ENCODE measurements around the gene SPINT3. TPM values are rescaled to one million over a fixed set of nuclear protein-coding genes. Genes with fewer than 3 reads are reported as not detected.

Gene SPINT3
- total RNA-seq, 1 donor: not detected

DNA sequence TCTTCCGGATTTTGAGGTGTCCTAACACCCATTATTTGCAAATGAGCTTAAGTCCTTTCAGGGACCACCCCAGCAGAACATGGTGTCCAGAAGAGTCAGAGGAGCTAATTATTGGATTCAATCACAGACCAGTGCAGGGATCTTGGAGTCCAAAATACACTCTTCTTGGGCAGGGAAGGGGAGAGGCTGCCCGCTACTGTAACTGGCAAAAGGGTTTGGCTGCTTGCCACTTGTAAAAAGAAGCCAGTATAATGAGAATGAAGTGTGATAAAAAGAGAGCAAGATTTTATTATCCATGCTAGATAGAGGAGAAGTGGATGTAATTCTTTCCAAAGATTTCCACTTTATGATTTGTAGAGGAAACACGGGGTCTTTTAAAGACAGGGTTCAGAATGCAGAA, 19.3 kb downstream of the SPINT3 start:
- Histone ChIP-seq H3K27me3 (ENCODE audit: insufficient read depth, low read length) (peaks cover 23% of the 10 kb centered on the region), H3K36me3 (ENCODE audit: insufficient read depth, low read length) (no peaks in the 10 kb centered on the region), H3K9me3 (ENCODE audit: low read depth, low read length) (no peaks in the 10 kb centered on the region), H3K4me2 (ENCODE audit: insufficient read depth, low read length) (no peak overlapping the region), H2AFZ (ENCODE audit: low read length) (no peak overlapping the region), H4K20me1 (ENCODE audit: insufficient read depth, low read length) (no peaks in the 10 kb centered on the region), H3K4me3 (ENCODE audit: insufficient read depth, low read length) (no peak overlapping the region), H3K27ac (ENCODE audit: low read depth, low read length) (no peak overlapping the region), H3K4me1 (ENCODE audit: insufficient read depth, low read length) (no peaks in the 10 kb centered on the region), H3K79me2 (ENCODE audit: insufficient read depth, low read length) (no peaks in the 10 kb centered on the region)
- no peak for DNase-seq (ENCODE audit: insufficient read length, low spot score, missing footprints)
- TF ChIP-seq, protein P1, sequence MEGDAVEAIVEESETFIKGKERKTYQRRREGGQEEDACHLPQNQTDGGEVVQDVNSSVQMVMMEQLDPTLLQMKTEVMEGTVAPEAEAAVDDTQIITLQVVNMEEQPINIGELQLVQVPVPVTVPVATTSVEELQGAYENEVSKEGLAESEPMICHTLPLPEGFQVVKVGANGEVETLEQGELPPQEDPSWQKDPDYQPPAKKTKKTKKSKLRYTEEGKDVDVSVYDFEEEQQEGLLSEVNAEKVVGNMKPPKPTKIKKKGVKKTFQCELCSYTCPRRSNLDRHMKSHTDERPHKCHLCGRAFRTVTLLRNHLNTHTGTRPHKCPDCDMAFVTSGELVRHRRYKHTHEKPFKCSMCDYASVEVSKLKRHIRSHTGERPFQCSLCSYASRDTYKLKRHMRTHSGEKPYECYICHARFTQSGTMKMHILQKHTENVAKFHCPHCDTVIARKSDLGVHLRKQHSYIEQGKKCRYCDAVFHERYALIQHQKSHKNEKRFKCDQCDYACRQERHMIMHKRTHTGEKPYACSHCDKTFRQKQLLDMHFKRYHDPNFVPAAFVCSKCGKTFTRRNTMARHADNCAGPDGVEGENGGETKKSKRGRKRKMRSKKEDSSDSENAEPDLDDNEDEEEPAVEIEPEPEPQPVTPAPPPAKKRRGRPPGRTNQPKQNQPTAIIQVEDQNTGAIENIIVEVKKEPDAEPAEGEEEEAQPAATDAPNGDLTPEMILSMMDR (IDR thresholded peaks at IDR 0.05; ENCODE audit: extremely low read depth, low read depth, low read length): no peak

GRCh38 chr20:45495501-45495941, 19.9 kb downstream of the SPINT3 start:
- no peaks in the 10 kb centered on the region for H3K4me1 ChIP-seq (ENCODE audit: insufficient read depth, low read length)
- no peaks in the 10 kb centered on the region for H3K36me3 ChIP-seq (ENCODE audit: insufficient read depth, low read length)
- peaks cover 21% of the 10 kb centered on the region for H3K27me3 ChIP-seq (ENCODE audit: insufficient read depth, low read length)
- H3K9me3 ChIP-seq (ENCODE audit: low read depth, low read length): no peaks in the 10 kb centered on the region
- H3K4me2 ChIP-seq (ENCODE audit: insufficient read depth, low read length): no peak overlapping the region
- no peak overlapping the region for H3K27ac ChIP-seq (ENCODE audit: low read depth, low read length)
- no peak for DNase-seq (ENCODE audit: insufficient read length, low spot score, missing footprints)
- H2AFZ ChIP-seq (ENCODE audit: low read length): no peak overlapping the region
- no peaks in the 10 kb centered on the region for H4K20me1 ChIP-seq (ENCODE audit: insufficient read depth, low read length)
- TF ChIP-seq, protein P1 (IDR thresholded peaks at IDR 0.05; ENCODE audit: extremely low read depth, low read depth, low read length): no peak
- no peak overlapping the region for H3K4me3 ChIP-seq (ENCODE audit: insufficient read depth, low read length)
- H3K79me2 ChIP-seq (ENCODE audit: insufficient read depth, low read length): no peaks in the 10 kb centered on the region

DNA sequence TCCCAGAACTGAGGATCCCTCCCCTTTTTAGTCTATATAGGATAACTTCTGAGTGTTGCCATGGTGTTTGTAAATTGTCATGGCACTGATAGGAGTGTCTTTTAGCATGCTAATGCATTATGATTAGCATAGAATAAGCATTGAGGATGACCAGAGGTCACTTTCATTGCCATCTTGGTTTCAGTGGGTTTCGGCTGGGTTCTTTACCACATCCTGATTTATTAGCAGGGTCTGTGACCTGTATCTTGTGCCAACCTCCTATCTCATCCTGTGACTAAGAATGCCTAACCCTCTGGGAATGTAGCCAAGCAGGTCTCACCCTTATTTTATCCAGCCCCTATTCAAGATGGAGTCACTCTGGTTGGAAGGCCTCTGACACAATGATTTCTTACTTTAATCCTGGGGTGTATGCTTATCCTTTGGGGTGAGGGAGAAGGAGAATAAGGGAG, 26.3 kb downstream of the SPINT3 start:
- no peaks in the 10 kb centered on the region for H3K79me2 ChIP-seq (ENCODE audit: insufficient read depth, low read length)
- H4K20me1 ChIP-seq (ENCODE audit: insufficient read depth, low read length): no peaks in the 10 kb centered on the region
- no peak overlapping the region for H3K4me3 ChIP-seq (ENCODE audit: insufficient read depth, low read length)
- no peak for DNase-seq (ENCODE audit: insufficient read length, low spot score, missing footprints)
- H3K27ac ChIP-seq (ENCODE audit: low read depth, low read length): no peak overlapping the region
- H2AFZ ChIP-seq (ENCODE audit: low read length): no peak overlapping the region
- H3K4me1 ChIP-seq (ENCODE audit: insufficient read depth, low read length): no peaks in the 10 kb centered on the region
- no peak overlapping the region for H3K4me2 ChIP-seq (ENCODE audit: insufficient read depth, low read length)
- peaks cover 12% of the 10 kb centered on the region for H3K27me3 ChIP-seq (ENCODE audit: insufficient read depth, low read length)
- TF ChIP-seq, protein P1 (IDR thresholded peaks at IDR 0.05; ENCODE audit: extremely low read depth, low read depth, low read length): no peak
- H3K9me3 ChIP-seq (ENCODE audit: low read depth, low read length): no peaks in the 10 kb centered on the region
- no peaks in the 10 kb centered on the region for H3K36me3 ChIP-seq (ENCODE audit: insufficient read depth, low read length)

- Histone ChIP-seq H3K36me3 (ENCODE audit: insufficient read depth, low read length) (no peaks in the 10 kb centered on the region), H3K4me1 (ENCODE audit: insufficient read depth, low read length) (no peaks in the 10 kb centered on the region), H3K4me3 (ENCODE audit: insufficient read depth, low read length) (no peak overlapping the region), H3K27ac (ENCODE audit: low read depth, low read length) (no peak overlapping the region), H2AFZ (ENCODE audit: low read length) (no peak overlapping the region), H3K79me2 (ENCODE audit: insufficient read depth, low read length) (no peaks in the 10 kb centered on the region), H3K27me3 (ENCODE audit: insufficient read depth, low read length) (peaks cover 17% of the 10 kb centered on the region), H3K4me2 (ENCODE audit: insufficient read depth, low read length) (no peak overlapping the region), H3K9me3 (ENCODE audit: low read depth, low read length) (no peaks in the 10 kb centered on the region), H4K20me1 (ENCODE audit: insufficient read depth, low read length) (no peaks in the 10 kb centered on the region)
- TF ChIP-seq, protein P1 (IDR thresholded peaks at IDR 0.05; ENCODE audit: extremely low read depth, low read depth, low read length): no peak
- DNase-seq (ENCODE audit: insufficient read length, low spot score, missing footprints): no peak
These were observed 28.2 kb downstream of the SPINT3 start for GRCh38 chr20:45487231-45487635.
